ENCODE results near the gene SIGLEC1. TPM values are rescaled to one million over a fixed set of nuclear protein-coding genes. Genes with fewer than 3 reads are reported as not detected.

SIGLEC1 gene
- total and polyA plus RNA-seq, 2 donors from 2014 or later, result 2.4 to 20.2 TPM

GRCh38 chr20:3691306-3691705, 21.1 kb downstream of the SIGLEC1 start:
- peak in 1 of 5 donors; percentile 76 for DNase-seq
- intact Hi-C loops (cut with DNase I), result no loop called here

GRCh38 chr20:3690413-3690812, 22.0 kb downstream of the SIGLEC1 start:
- no peak for FAIRE-seq
- H3K9me3 ChIP-seq (ENCODE audit: control insufficient read depth in 2 of 3, insufficient read depth in 1 of 3, low read length in 3 of 3), result no peaks in the 10 kb centered on the region

More at GRCh38 chr20:3691306-3691705, 21.1 kb downstream of the SIGLEC1 start:
- no peaks in the 10 kb centered on the region for H3K27me3 ChIP-seq (ENCODE audit: control insufficient read depth, insufficient read depth, low read length)
- H3K36me3 ChIP-seq (ENCODE audit: control insufficient read depth in 2 of 3, insufficient read depth in 3 of 3, low read length in 3 of 3), result no peaks in the 10 kb centered on the region
- peaks cover 0 to 4% (median 3%) of the 10 kb centered on the region in 3 donors for H3K4me1 ChIP-seq (ENCODE audit: control insufficient read depth in 2 of 3, insufficient read depth in 2 of 3, low read depth in 1 of 3, low read length in 3 of 3)
- no peak for TF ChIP-seq CTCF (IDR thresholded peaks at IDR 0.05; ENCODE audit: borderline replicate concordance, extremely low read depth, insufficient read depth)
- H3K9me3 ChIP-seq (ENCODE audit: control insufficient read depth in 2 of 3, insufficient read depth in 1 of 3, low read length in 3 of 3), result no peaks in the 10 kb centered on the region
- H3K4me3 ChIP-seq (ENCODE audit: low read length in 3 of 3), result no peak overlapping the region
- no peak overlapping the region for H3K27ac ChIP-seq (ENCODE audit: low read depth in 2 of 2, low read length in 2 of 2)
- FAIRE-seq, result no peak
- H3K9ac ChIP-seq (ENCODE audit: low read length in 3 of 3), result no peak overlapping the region

GRCh38 chr20:3689978-3690377, 22.4 kb downstream of the SIGLEC1 start:
- DNase-seq (no peak), FAIRE-seq (no peak)
- Histone ChIP-seq H3K36me3 (ENCODE audit: control insufficient read depth in 2 of 3, insufficient read depth in 3 of 3, low read length in 3 of 3) (no peaks in the 10 kb centered on the region), H3K27ac (ENCODE audit: low read depth in 2 of 2, low read length in 2 of 2) (no peak overlapping the region), H3K9me3 (ENCODE audit: control insufficient read depth in 2 of 3, insufficient read depth in 1 of 3, low read length in 3 of 3) (no peaks in the 10 kb centered on the region), H3K4me1 (ENCODE audit: control insufficient read depth in 2 of 3, insufficient read depth in 2 of 3, low read depth in 1 of 3, low read length in 3 of 3) (peaks cover 0 to 4% (median 3%) of the 10 kb centered on the region in 3 donors), H3K4me3 (ENCODE audit: low read length in 3 of 3) (no peak overlapping the region), H3K27me3 (ENCODE audit: control insufficient read depth, insufficient read depth, low read length) (no peaks in the 10 kb centered on the region), H3K9ac (ENCODE audit: low read length in 3 of 3) (no peak overlapping the region)
- TF ChIP-seq CTCF (IDR thresholded peaks at IDR 0.05; ENCODE audit: borderline replicate concordance, extremely low read depth, insufficient read depth), result no peak
- intact Hi-C loops (cut with DNase I), result no loop called here

More at GRCh38 chr20:3690413-3690812, 22.0 kb downstream of the SIGLEC1 start:
- Histone ChIP-seq H3K27me3 (ENCODE audit: control insufficient read depth, insufficient read depth, low read length) (no peaks in the 10 kb centered on the region), H3K4me3 (ENCODE audit: low read length in 3 of 3) (no peak overlapping the region), H3K27ac (ENCODE audit: low read depth in 2 of 2, low read length in 2 of 2) (no peak overlapping the region), H3K36me3 (ENCODE audit: control insufficient read depth in 2 of 3, insufficient read depth in 3 of 3, low read length in 3 of 3) (no peaks in the 10 kb centered on the region), H3K9ac (ENCODE audit: low read length in 3 of 3) (no peak overlapping the region), H3K4me1 (ENCODE audit: control insufficient read depth in 2 of 3, insufficient read depth in 2 of 3, low read depth in 1 of 3, low read length in 3 of 3) (peaks cover 0 to 4% (median 3%) of the 10 kb centered on the region in 3 donors)
- no peak for DNase-seq
- TF ChIP-seq CTCF (IDR thresholded peaks at IDR 0.05; ENCODE audit: borderline replicate concordance, extremely low read depth, insufficient read depth), result no peak
- intact Hi-C loops (cut with DNase I), result no loop called here

GRCh38 chr20:3687655-3688054, 24.7 kb downstream of the SIGLEC1 start:
- no peaks in the 10 kb centered on the region for H3K9me3 ChIP-seq (ENCODE audit: control insufficient read depth in 2 of 3, insufficient read depth in 1 of 3, low read length in 3 of 3)
- H3K36me3 ChIP-seq (ENCODE audit: control insufficient read depth in 2 of 3, insufficient read depth in 3 of 3, low read length in 3 of 3), result no peaks in the 10 kb centered on the region
- no peak overlapping the region for H3K9ac ChIP-seq (ENCODE audit: low read length in 3 of 3)
- H3K27ac ChIP-seq (ENCODE audit: low read depth in 2 of 2, low read length in 2 of 2), result no peak overlapping the region
- no peak for TF ChIP-seq CTCF (IDR thresholded peaks at IDR 0.05; ENCODE audit: borderline replicate concordance, extremely low read depth, insufficient read depth)
- H3K4me1 ChIP-seq (ENCODE audit: control insufficient read depth in 2 of 3, insufficient read depth in 2 of 3, low read depth in 1 of 3, low read length in 3 of 3), result peaks cover 0 to 4% (median 3%) of the 10 kb centered on the region in 3 donors
- FAIRE-seq, result no peak
- peak in 2 of 5 donors; percentile 35 to 76 for DNase-seq
- H3K27me3 ChIP-seq (ENCODE audit: control insufficient read depth, insufficient read depth, low read length), result no peaks in the 10 kb centered on the region
- intact Hi-C loops (cut with DNase I), result no loop called here
- no peak overlapping the region for H3K4me3 ChIP-seq (ENCODE audit: low read length in 3 of 3)
